Adrenal gland (tissue), 12 donors: ENCODE measurements around the gene PARD3B. TPM values are rescaled to one million over a fixed set of nuclear protein-coding genes. Genes with fewer than 3 reads are reported as not detected.

Source experiments
- DNase-seq, 7 donors: peaks; one replicate each; pipeline ENCODE4 v3.0.0-alpha.2; 2019 to 2020
- H3K27ac ChIP-seq, 5 donors: fragments of 200-600 bp; sonication (generic) in 4 of 5; 1 replicate in 3 of 5; 2 replicates in 2 of 5; pipeline versions ENCODE4 v1.5.1 to v1.8.0; 2016 to 2020; ENCODE audit warnings: mild to moderate bottlenecking in 1 of 5
- H3K27me3 ChIP-seq: fragments of 200-600 bp; 2 replicates; pipeline ENCODE4 v1.8.0; 2021
- H3K36me3 ChIP-seq, 2 donors: fragments of 200-600 bp; replicated peaks in 1 of 2; 1 replicate in 1 of 2; 2 replicates in 1 of 2; pipeline versions ENCODE4 v1.5.1 to v1.8.0; 2018 to 2022
- H3K4me1 ChIP-seq, 2 donors: fragments of 200-600 bp; replicated peaks in 1 of 2; 1 replicate in 1 of 2; 2 replicates in 1 of 2; pipeline versions ENCODE4 v1.5.1 to v1.8.0; 2018 to 2021
- H3K4me3 ChIP-seq, 4 donors: fragments of 200-600 bp; sonication (generic) in 3 of 4; one replicate each; pipeline ENCODE4 v1.5.1; 2016 to 2018
- H3K9me3 ChIP-seq, 3 donors: fragments of 200-600 bp; sonication (generic) in 1 of 3; replicated peaks in 1 of 3; 1 replicate in 2 of 3; 2 replicates in 1 of 3; pipeline versions ENCODE4 v1.5.1 to v1.8.0; 2016 to 2021
- CTCF ChIP-seq, 6 experiments: fragments of 450-650 bp in 4 of 6; fragments of 200-600 bp in 2 of 6; sonication (generic) in 1 of 6; IDR thresholded peaks; 1 replicate in 5 of 6; 2 replicates in 1 of 6; pipeline versions ENCODE4 v1.5.1 to v1.8.0; 2016 to 2021; ENCODE audit warnings: antibody characterized with exemption in 6 of 6, mild to moderate bottlenecking in 2 of 6, moderate library complexity in 1 of 6
- POLR2A ChIP-seq, 2 donors: fragments of 450-650 bp; IDR thresholded peaks; one replicate each; pipeline ENCODE4 v1.6.1; 2017; ENCODE audit warnings: antibody characterized with exemption in 2 of 2, mild to moderate bottlenecking in 2 of 2, moderate library complexity in 1 of 2
- WGBS, 4 donors: extraction: QIAGEN DNeasy Blood & Tissue Kit in 2 of 4; methylation state at CpG; one replicate each; pipeline versions ENCODE4 v1.1.5 to v1.1.7; 2013 to 2017; 5-methylcytosine and 5-hydroxymethylcytosine counted together
- intact Hi-C, 2 donors: fragments of 100-400 bp; cut with DNase I; formaldehyde crosslinking; loops; one replicate each; pipeline versions ENCODE4 v1.14.1 to v1.15.0; 2022 to 2023
- polyA plus RNA-seq, 3 donors: library from polyadenylated mRNA; stranded (reverse); fragments of 200-250 nt in 2 of 3; fragments of 350-450 nt in 1 of 3; fragmentation: Illumina TruSeq in 1 of 3; extraction: RNeasy Lipid Tissue Mini Kit (QIAGEN cat#74804) in 1 of 3; gene quantifications; one replicate each; pipeline ENCODE4 v1.2.3, GENCODE V29; 2013 to 2014
- total RNA-seq, 9 donors: library from RNA; depleted of rRNA in 4 of 9; stranded (reverse); fragments of >200 nt in 4 of 9; fragments of 120-200 nt in 1 of 9; fragmentation: NEBNext Ultra II Directional in 1 of 9; extraction: Animal tissue kit (Norgen Biotek cat#: 25700) in 1 of 9; gene quantifications; one replicate each; pipeline versions ENCODE4 v1.1.0 to v1.2.4, GENCODE V29; 2013 to 2023
- donor health status: healthy with polysubstance abuse.
- donor health status: Bipolar disorder and iron deficiency.
- donor health status: DM: yes; HTN: yes; CAD: no.
- donor health status: DM: no; HTN: no; CAD: no.
- donor health status: DM: no; HTN: no; CAD: no.
- donor health status: DM: yes; HTN: yes; CAD: no.

PARD3B gene
- total and polyA plus RNA-seq, 12 donors: 1.9 to 20.4 (median 9.5) TPM

GRCh38 chr2:205199165-205199850 lies 654.0 kb downstream of the PARD3B start:
- TF ChIP-seq CTCF (IDR thresholded peaks at IDR 0.05): no peak
- TF ChIP-seq POLR2A (IDR thresholded peaks at IDR 0.05): no peak
- WGBS, 4 donors: 84 to 92% (median 85%) methylated on average over 6 of the region's 6 CpGs

GRCh38 chr2:205210494-205210893 lies 665.2 kb downstream of the PARD3B start:
- TF ChIP-seq CTCF (IDR thresholded peaks at IDR 0.05) (no peak), POLR2A (IDR thresholded peaks at IDR 0.05) (no peak)
- Histone ChIP-seq H3K27ac (no peak overlapping the region), H3K4me3 (no peak overlapping the region), H3K36me3 (no peaks in the 10 kb centered on the region), H3K4me1 (no peaks in the 10 kb centered on the region), H3K27me3 (no peaks in the 10 kb centered on the region), H3K9me3 (no peaks in the 10 kb centered on the region)
- WGBS, 4 donors: 78 to 88% (median 82%) methylated on average over 2 of the region's 2 CpGs
- DNase-seq: no peak
- intact Hi-C loops: no loop called here

More at GRCh38 chr2:205199165-205199850, 654.0 kb downstream of the PARD3B start:
- intact Hi-C loops: no loop called here
- H3K4me3 ChIP-seq: no peak overlapping the region
- H3K27ac ChIP-seq: no peak overlapping the region
- no peaks in the 10 kb centered on the region for H3K4me1 ChIP-seq
- H3K36me3 ChIP-seq: no peaks in the 10 kb centered on the region
- H3K9me3 ChIP-seq: no peaks in the 10 kb centered on the region
- no peaks in the 10 kb centered on the region for H3K27me3 ChIP-seq
- DNase-seq: no peak

GRCh38 chr2:205212357-205212756 lies 667.1 kb downstream of the PARD3B start:
- Histone ChIP-seq H3K27ac (no peak overlapping the region), H3K4me3 (no peak overlapping the region), H3K4me1 (no peaks in the 10 kb centered on the region), H3K36me3 (no peaks in the 10 kb centered on the region), H3K27me3 (no peaks in the 10 kb centered on the region), H3K9me3 (no peaks in the 10 kb centered on the region)
- intact Hi-C loops: no loop called here
- 72 to 84% (median 78%) methylated on average over 2 of the region's 2 CpGs for WGBS, 4 donors
- no peak for TF ChIP-seq POLR2A (IDR thresholded peaks at IDR 0.05)
- TF ChIP-seq CTCF (IDR thresholded peaks at IDR 0.05): no peak
- no peak for DNase-seq

GRCh38 chr2:205216092-205216491 lies 670.8 kb downstream of the PARD3B start:
- WGBS, 4 donors: 75 to 89% (median 81%) methylated on average over 5 of the region's 5 CpGs

More at GRCh38 chr2:205216092-205216491, 670.8 kb downstream of the PARD3B start:
- Histone ChIP-seq H3K4me1 (no peaks in the 10 kb centered on the region), H3K27me3 (no peaks in the 10 kb centered on the region), H3K36me3 (no peaks in the 10 kb centered on the region), H3K27ac (no peak overlapping the region), H3K9me3 (no peaks in the 10 kb centered on the region), H3K4me3 (no peak overlapping the region)
- intact Hi-C loops: no loop called here
- TF ChIP-seq CTCF (IDR thresholded peaks at IDR 0.05) (no peak), POLR2A (IDR thresholded peaks at IDR 0.05) (no peak)
- DNase-seq: no peak
